ENCODE measurements around the gene CTAG1A. TPM values are rescaled to one million over a fixed set of nuclear protein-coding genes. Genes with fewer than 3 reads are reported as not detected.

CTAG1A gene
- total and polyA plus RNA-seq, 8 donors = not detected

GRCh38 chrX:154541589-154541895 lies 43.4 kb upstream of the CTAG1A start:
- intact Hi-C loops (cut with DNase I; ENCODE audit: low total_unique reads) = no loop called here
- WGBS, 5 donors = 44 to 56% (median 50%) methylated on average over 3 to 5 of the region's 5 CpGs

GRCh38 chrX:154541896-154542722 lies 42.8 kb upstream of the CTAG1A start:
- WGBS, 5 donors = 40 to 73% (median 48%) methylated on average over 2 to 12 of the region's 12 CpGs
- Histone ChIP-seq H3K4me3 (peak overlapping the region in 1 of 4 donors; percentile 11), H3K9me3 (peaks cover 0 to 10% (median 0%) of the 10 kb centered on the region in 4 donors), H3K4me1 (peaks cover 14 to 68% (median 28%) of the 10 kb centered on the region in 4 donors), H3K36me3 (peaks cover 0 to 3% (median 0%) of the 10 kb centered on the region in 4 donors), H3K27me3 (no peaks in the 10 kb centered on the region), H3K27ac (peak overlapping the region; percentile 34 to 86 (median 84))
- TF ChIP-seq POLR2AphosphoS5 (IDR thresholded peaks at IDR 0.05) (peak in 1 of 3 donors; percentile 30), CTCF (IDR thresholded peaks at IDR 0.05) (no peak), EP300 (IDR thresholded peaks at IDR 0.05) (peak; percentile 17), POLR2A (IDR thresholded peaks at IDR 0.05) (no peak)
- intact Hi-C loops (cut with DNase I; ENCODE audit: low total_unique reads) = no loop called here
- peak; percentile 72 to 73 for DNase-seq

More at GRCh38 chrX:154541589-154541895, 43.4 kb upstream of the CTAG1A start:
- no peak overlapping the region for H3K4me3 ChIP-seq
- H3K36me3 ChIP-seq = peaks cover 0 to 3% (median 0%) of the 10 kb centered on the region in 4 donors
- DNase-seq = no peak
- peaks cover 14 to 68% (median 28%) of the 10 kb centered on the region in 4 donors for H3K4me1 ChIP-seq
- TF ChIP-seq POLR2A (IDR thresholded peaks at IDR 0.05) (no peak), POLR2AphosphoS5 (IDR thresholded peaks at IDR 0.05) (no peak), CTCF (IDR thresholded peaks at IDR 0.05) (no peak), EP300 (IDR thresholded peaks at IDR 0.05) (no peak)
- peaks cover 0 to 8% (median 0%) of the 10 kb centered on the region in 4 donors for H3K9me3 ChIP-seq
- H3K27ac ChIP-seq = peak overlapping the region; percentile 17 to 86 (median 84)
- no peaks in the 10 kb centered on the region for H3K27me3 ChIP-seq

- Histone ChIP-seq H3K4me3 (peak overlapping the region in 1 of 4 donors; percentile 11), H3K4me1 (peaks cover 14 to 68% (median 28%) of the 10 kb centered on the region in 4 donors), H3K27me3 (no peaks in the 10 kb centered on the region), H3K36me3 (peaks cover 0 to 3% (median 0%) of the 10 kb centered on the region in 4 donors), H3K9me3 (peaks cover 0 to 13% (median 0%) of the 10 kb centered on the region in 4 donors), H3K27ac (peak overlapping the region; percentile 34 to 86 (median 84))
- 52 to 61% (median 55%) methylated on average over 4 to 20 of the region's 20 CpGs for WGBS, 5 donors
- TF ChIP-seq CTCF (IDR thresholded peaks at IDR 0.05) (no peak), EP300 (IDR thresholded peaks at IDR 0.05) (no peak), POLR2AphosphoS5 (IDR thresholded peaks at IDR 0.05) (no peak), POLR2A (IDR thresholded peaks at IDR 0.05) (no peak)
- no peak for DNase-seq
- intact Hi-C loops (cut with DNase I; ENCODE audit: low total_unique reads) = no loop called here
These were observed 42.1 kb upstream of the CTAG1A start for GRCh38 chrX:154542723-154543424.

- DNase-seq = peak in 1 of 2 donors; percentile 9
- intact Hi-C loops (cut with DNase I; ENCODE audit: low total_unique reads) = no loop called here
- TF ChIP-seq POLR2A (IDR thresholded peaks at IDR 0.05) (no peak), POLR2AphosphoS5 (IDR thresholded peaks at IDR 0.05) (no peak), EP300 (IDR thresholded peaks at IDR 0.05) (no peak), CTCF (IDR thresholded peaks at IDR 0.05) (no peak)
- peaks cover 0 to 13% (median 0%) of the 10 kb centered on the region in 4 donors for H3K9me3 ChIP-seq
- no peaks in the 10 kb centered on the region for H3K27me3 ChIP-seq
- H3K4me3 ChIP-seq = peak overlapping the region; percentile 57 to 65 (median 64)
- H3K4me1 ChIP-seq = peaks cover 20 to 80% (median 50%) of the 10 kb centered on the region in 4 donors
- 93 to 95% (median 94%) methylated on average over 15 to 17 of the region's 17 CpGs for whole genome bisulfite sequencing, 5 donors
- peaks cover 0 to 3% (median 0%) of the 10 kb centered on the region in 4 donors for H3K36me3 ChIP-seq
- H3K27ac ChIP-seq = peak overlapping the region in 3 of 5 donors; percentile 89 to 94 (median 91)
These were observed 39.2 kb upstream of the CTAG1A start for GRCh38 chrX:154545673-154546274.
